BJ (cell line): ENCODE measurements around the gene KCNJ13. TPM values are rescaled to one million over a fixed set of nuclear protein-coding genes. Genes with fewer than 3 reads are reported as not detected.

Source experiments
- CTCF ChIA-PET: fragments of 350-600 bp; formaldehyde crosslinking; extraction: SDS; loops from one replicate; lab custom pipeline; 2021; ENCODE audit warnings: antibody characterized with exemption, inconsistent platforms; lab: Yijun Ruan, JAX
- POLR2A ChIA-PET: fragments of 300-600 bp; sonication (Branson Sonifier 250); formaldehyde crosslinking; extraction: SDS; loops from one replicate; lab custom pipeline; 2021; ENCODE audit warnings: antibody characterized with exemption; lab: Charles Lee
- DNase-seq: peaks from one replicate; pipeline ENCODE4 v3.0.0-alpha.2; 2011; ENCODE audit warnings: low read depth
- H3K27me3 ChIP-seq: 2 replicates; pipeline ENCODE4 v1.6.0; 2011; ENCODE audit warnings: low read length; ENCODE audit not compliant: control insufficient read depth, insufficient read depth
- H3K36me3 ChIP-seq: 2 replicates; pipeline ENCODE4 v1.5.1; 2011; ENCODE audit warnings: low read length; ENCODE audit not compliant: control insufficient read depth, insufficient read depth
- H3K4me3 ChIP-seq: 2 replicates; pipeline ENCODE4 v1.5.1; 2011; ENCODE audit warnings: low read depth, mild to moderate bottlenecking, control low read depth, low read length
- polyA plus RNA-seq: library from polyadenylated mRNA; depleted of rRNA; stranded (reverse); fragments of >200 nt; gene quantifications from 2 replicates; pipeline ENCODE4 v1.2.3, GENCODE V29; 2011
- TF ChIP-seq, protein P1 (sequence below): IDR thresholded peaks from 2 replicates; pipeline ENCODE4 v1.5.1; 2011; ENCODE audit warnings: low read depth, mild to moderate bottlenecking, control low read depth, inconsistent platforms, low read length, moderate library complexity; ENCODE audit not compliant: insufficient read depth

The KCNJ13 gene
- polyA plus RNA-seq, 1 experiment, result not detected

DNA sequence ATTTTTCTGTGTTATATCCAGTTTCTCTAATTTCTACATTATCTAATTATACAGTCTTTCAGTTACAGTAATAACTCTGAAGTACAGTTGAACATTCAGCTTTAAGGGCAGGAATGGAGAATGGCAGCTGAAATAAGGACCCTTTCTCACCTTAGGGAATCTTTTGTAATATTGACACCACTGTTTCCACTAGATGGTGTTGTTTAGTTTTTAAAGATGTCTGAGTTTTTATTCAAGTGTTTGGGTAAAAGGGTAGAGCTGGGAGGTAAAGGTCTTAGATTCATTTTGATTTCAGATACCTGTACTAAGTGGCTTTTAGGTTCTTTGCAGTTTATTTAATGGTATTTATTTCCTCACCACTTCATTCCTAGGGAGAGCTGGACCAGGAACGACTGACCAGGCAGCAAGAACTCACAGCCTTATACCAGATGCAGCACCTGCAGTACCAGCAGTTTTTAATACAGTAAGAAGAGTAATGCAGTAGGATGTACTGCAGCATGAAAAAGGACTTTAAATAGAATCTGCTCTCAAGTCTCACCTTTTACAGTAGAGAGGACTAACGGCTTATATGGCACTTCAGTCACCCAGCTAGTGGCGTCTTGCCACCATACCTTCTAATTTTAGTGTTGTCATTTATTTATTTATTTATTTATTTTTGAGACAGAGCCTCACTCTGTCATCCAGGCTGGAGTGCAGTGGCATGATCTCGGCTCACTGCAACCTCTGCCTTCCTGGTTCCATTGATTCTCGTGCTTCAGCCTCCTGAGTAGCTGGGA is 33.2 kb upstream of the KCNJ13 start:
- ChIA-PET CTCF (interaction anchor here (1.2 to 2.3 kb wide), 3 partner anchors 26 to 437 kb away, joined by 3 to 8 read pairs (median 3); no protein-coding TSS in a partner anchor), POLR2A (no interaction called here)
- TF ChIP-seq, protein P1, sequence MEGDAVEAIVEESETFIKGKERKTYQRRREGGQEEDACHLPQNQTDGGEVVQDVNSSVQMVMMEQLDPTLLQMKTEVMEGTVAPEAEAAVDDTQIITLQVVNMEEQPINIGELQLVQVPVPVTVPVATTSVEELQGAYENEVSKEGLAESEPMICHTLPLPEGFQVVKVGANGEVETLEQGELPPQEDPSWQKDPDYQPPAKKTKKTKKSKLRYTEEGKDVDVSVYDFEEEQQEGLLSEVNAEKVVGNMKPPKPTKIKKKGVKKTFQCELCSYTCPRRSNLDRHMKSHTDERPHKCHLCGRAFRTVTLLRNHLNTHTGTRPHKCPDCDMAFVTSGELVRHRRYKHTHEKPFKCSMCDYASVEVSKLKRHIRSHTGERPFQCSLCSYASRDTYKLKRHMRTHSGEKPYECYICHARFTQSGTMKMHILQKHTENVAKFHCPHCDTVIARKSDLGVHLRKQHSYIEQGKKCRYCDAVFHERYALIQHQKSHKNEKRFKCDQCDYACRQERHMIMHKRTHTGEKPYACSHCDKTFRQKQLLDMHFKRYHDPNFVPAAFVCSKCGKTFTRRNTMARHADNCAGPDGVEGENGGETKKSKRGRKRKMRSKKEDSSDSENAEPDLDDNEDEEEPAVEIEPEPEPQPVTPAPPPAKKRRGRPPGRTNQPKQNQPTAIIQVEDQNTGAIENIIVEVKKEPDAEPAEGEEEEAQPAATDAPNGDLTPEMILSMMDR, result no peak
- H3K36me3 ChIP-seq, result peaks cover 9% of the 10 kb centered on the region
- no peaks in the 10 kb centered on the region for H3K27me3 ChIP-seq
- no peak for DNase-seq
- H3K4me3 ChIP-seq, result no peak overlapping the region

DNA sequence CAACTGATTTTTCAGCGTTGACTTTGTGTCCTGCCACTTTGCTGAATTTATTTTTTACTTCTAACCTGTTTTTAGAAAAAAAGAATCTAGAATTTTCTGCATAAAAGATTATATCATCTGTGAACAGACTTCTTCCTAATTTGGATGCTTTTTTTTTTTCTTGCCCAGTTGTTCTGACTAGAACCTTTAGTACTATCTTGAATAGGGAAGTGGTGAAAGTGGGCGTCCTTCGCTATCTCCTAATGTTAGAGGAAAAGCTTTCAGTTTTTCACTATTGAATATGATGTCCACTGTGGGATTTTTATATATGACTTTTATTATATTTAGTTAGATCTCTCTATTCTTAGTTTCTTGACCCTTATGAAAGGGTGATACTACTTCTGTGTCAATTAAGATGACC is 25.7 kb upstream of the KCNJ13 start:
- TF ChIP-seq, protein P1, result no peak

DNA sequence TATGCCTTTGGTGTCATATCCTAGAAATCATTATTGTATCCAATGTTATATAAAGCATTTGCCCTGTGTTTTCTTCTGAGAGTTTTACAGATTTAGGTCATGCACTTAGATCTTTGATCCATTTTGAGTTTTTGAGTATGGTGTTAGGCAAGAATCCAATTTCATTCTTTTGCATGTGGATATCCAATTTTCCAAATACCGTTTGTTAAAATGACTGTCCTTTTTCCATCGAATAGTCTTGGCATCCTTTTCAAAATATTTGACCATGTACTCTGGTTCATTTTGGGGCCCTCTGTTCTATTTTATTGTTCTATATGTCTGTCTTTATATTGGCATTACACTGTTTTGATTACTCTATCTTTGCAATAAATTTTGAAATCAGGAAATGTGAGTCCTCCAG is 23.8 kb upstream of the KCNJ13 start:
- H3K4me3 ChIP-seq, result no peak overlapping the region
- DNase-seq, result no peak
- H3K36me3 ChIP-seq, result peaks cover 2% of the 10 kb centered on the region; the same call in 1 of the 2 replicates
- no peaks in the 10 kb centered on the region for H3K27me3 ChIP-seq
- TF ChIP-seq, protein P1, result no peak
- POLR2A ChIA-PET, result no interaction called here
- CTCF ChIA-PET, result no interaction called here

More for the DNA sequence above, 25.7 kb upstream of the KCNJ13 start:
- ChIA-PET POLR2A (no interaction called here), CTCF (no interaction called here)
- peaks cover 5% of the 10 kb centered on the region for H3K36me3 ChIP-seq
- DNase-seq, result no peak
- no peaks in the 10 kb centered on the region for H3K27me3 ChIP-seq
- H3K4me3 ChIP-seq, result no peak overlapping the region

DNA sequence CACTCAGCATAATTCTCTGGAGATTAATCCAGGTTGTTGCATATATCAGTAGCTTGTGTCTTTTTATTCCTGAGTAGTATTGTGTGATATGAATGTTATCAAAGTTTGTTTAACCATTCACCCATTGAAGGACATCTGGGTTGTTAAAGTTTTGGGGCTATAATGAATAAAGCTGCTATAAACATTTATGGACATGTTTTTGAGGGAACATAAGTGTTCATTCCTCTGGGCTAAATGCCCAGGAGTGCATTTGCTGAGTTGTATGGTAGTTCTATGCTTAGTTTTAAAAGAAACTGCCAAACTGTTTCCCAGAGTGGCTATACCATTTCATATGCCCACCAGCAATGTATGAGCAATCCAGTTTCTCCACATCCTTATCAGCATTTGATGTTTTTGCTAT is 21.8 kb upstream of the KCNJ13 start:
- H3K27me3 ChIP-seq, result no peaks in the 10 kb centered on the region
- no peak for DNase-seq
- ChIA-PET POLR2A (no interaction called here), CTCF (no interaction called here)
- TF ChIP-seq, protein P1, result no peak
- H3K4me3 ChIP-seq, result no peak overlapping the region
- peaks cover 2% of the 10 kb centered on the region; the same call in 1 of the 2 replicates for H3K36me3 ChIP-seq

DNA sequence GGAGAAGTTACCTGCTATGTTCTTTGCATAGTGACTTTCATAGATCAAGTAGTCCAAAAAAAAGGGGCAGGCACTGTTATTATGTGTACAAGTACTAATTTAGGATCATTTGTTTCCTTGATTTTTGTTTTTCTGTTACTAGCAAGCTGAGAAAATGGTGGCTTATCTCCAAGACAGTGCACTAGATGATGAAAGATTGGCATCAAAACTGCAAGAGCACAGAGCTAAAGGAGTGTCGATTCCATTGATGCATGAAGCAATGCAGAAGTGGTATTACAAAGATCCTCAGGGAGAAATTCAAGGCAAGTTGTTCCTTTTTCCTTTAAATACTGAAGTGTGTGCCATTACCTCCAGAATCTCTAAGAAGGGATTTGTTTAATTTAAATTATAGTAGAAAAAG is 19.6 kb upstream of the KCNJ13 start:
- no peak for DNase-seq
- TF ChIP-seq, protein P1, result no peak
- Histone ChIP-seq H3K27me3 (no peaks in the 10 kb centered on the region), H3K4me3 (no peak overlapping the region), H3K36me3 (peaks cover 8% of the 10 kb centered on the region)
- CTCF ChIA-PET, result interaction anchor here (0.6 kb wide), 2 partner anchors 26 to 197 kb away, joined by 3 to 4 read pairs; no protein-coding TSS in a partner anchor
- POLR2A ChIA-PET, result no interaction called here
